SK-N-MC (cell line): ENCODE results near the gene FAM81B.

Source experiments
- DNase-seq: peaks from one replicate; pipeline ENCODE4 v3.0.0-alpha.2; 2011; ENCODE audit warnings: low read depth, low spot score
- H3K27ac ChIP-seq: fragments of 200-600 bp; sonication (generic); 2 replicates; pipeline ENCODE4 v1.5.1; 2016; ENCODE audit warnings: mixed run types
- H3K36me3 ChIP-seq: fragments of 200-600 bp; sonication (generic); 2 replicates; pipeline ENCODE4 v1.6.1; 2017; ENCODE audit warnings: antibody characterized with exemption, low read length, mixed read lengths; ENCODE audit not compliant: insufficient read depth
- H3K4me3 ChIP-seq: fragments of 200-600 bp; sonication (generic); 2 replicates; pipeline ENCODE4 v1.5.1; 2016
- H3K9ac ChIP-seq: fragments of 200-600 bp; sonication (generic); 2 replicates; pipeline ENCODE4 v1.8.0; 2017; ENCODE audit warnings: mixed run types, mixed read lengths; ENCODE audit not compliant: insufficient read length
- H3K9me3 ChIP-seq: fragments of 200-600 bp; sonication (generic); 2 replicates; pipeline ENCODE4 v1.6.1; 2017; ENCODE audit warnings: low read depth, mild to moderate bottlenecking, antibody characterized with exemption, low read length, moderate library complexity, mixed read lengths
- EZH2 ChIP-seq: fragments of 200-600 bp; sonication (generic); IDR thresholded peaks from one replicate; pipeline ENCODE4 v1.6.1; 2017; ENCODE audit warnings: antibody characterized with exemption
- FOXP2 ChIP-seq: optimal IDR thresholded peaks from 2 replicates; pipeline ENCODE3; 2011; ENCODE audit warnings: mild to moderate bottlenecking, moderate library complexity; ENCODE audit not compliant: insufficient read depth; ENCODE audit errors: extremely low read length, control extremely low read depth
- POLR2AphosphoS5 ChIP-seq: IDR thresholded peaks from 2 replicates; pipeline ENCODE4 v1.6.1; 2012; ENCODE audit warnings: mild to moderate bottlenecking, low read depth, low read length, borderline replicate concordance

FAM81B gene

DNA sequence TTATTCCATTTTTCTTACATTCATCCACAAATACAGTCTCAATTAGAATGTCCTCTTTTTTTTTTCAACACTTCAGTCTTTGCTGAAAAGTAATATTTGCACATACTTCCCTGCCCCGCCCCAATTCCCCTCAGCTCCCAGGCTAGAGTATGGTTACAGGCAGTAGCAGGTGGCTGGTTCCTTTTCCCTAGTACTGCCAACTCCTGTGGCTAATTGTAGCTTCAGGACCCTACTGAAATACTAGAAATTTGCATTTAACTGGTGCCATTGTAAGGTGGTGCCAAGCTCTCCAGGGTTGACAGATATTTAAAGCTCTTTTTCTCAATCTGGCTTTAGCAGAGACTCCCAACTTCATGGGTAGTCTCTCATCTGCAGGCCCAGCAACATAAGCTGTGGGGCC lies 80.3 kb downstream of the FAM81B start:
- H3K4me3 ChIP-seq = no peak overlapping the region
- no peak for DNase-seq
- H3K9me3 ChIP-seq = no peaks in the 10 kb centered on the region
- H3K9ac ChIP-seq = no peak overlapping the region
- TF ChIP-seq EZH2 = no peak
- TF ChIP-seq FOXP2 = no peak
- TF ChIP-seq POLR2AphosphoS5 = no peak
- H3K27ac ChIP-seq = no peak overlapping the region
- H3K36me3 ChIP-seq = peaks cover 38% of the 10 kb centered on the region

DNA sequence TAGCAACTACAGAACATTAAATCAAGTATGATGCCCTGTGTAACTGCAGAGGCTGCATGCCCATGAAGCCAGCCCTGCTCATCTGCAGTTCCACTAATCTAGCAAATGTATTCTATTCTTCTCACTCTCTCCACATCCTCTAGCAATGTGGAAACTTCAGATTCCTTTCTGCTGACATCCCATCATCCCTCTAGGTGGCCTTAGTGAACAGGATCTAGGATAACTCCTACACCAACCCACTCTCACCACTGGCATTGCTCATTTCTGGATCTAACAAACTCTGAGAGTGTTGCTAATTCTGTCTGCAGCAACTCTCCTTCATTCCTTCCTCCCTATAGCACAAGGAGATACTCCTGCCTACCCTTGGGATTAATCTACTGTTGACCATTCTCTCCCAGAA lies 80.8 kb downstream of the FAM81B start:
- DNase-seq = no peak
- Histone ChIP-seq H3K36me3 (peaks cover 40% of the 10 kb centered on the region), H3K9me3 (no peaks in the 10 kb centered on the region), H3K27ac (no peak overlapping the region), H3K4me3 (no peak overlapping the region), H3K9ac (no peak overlapping the region)
- no peak for TF ChIP-seq EZH2
- no peak for TF ChIP-seq FOXP2
- TF ChIP-seq POLR2AphosphoS5 = no peak

DNA sequence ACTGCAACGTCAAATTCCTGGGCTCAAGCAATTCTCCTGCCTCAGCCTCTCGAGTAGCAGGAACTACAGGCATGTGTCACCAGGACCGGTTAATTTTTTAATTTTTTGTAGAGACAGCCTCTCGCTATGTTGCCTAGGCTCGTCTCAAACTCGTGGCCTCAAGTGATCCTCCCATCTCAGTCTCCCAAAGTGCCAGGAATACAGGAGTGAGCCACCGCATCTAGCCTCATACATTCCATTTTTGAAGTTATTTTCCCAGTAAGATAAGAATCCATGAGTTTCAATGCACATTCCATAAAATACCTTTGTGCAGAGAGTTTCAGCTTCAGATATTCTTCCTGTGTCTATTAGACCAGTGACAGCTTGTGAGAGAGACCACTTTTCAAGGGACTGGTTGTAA lies 93.3 kb downstream of the FAM81B start:
- Histone ChIP-seq H3K27ac (no peak overlapping the region), H3K9ac (no peak overlapping the region), H3K9me3 (peaks cover 8% of the 10 kb centered on the region), H3K36me3 (peaks cover 93% of the 10 kb centered on the region), H3K4me3 (no peak overlapping the region)
- no peak for DNase-seq
- TF ChIP-seq FOXP2 = no peak
- TF ChIP-seq POLR2AphosphoS5 = no peak
- TF ChIP-seq EZH2 = no peak

DNA sequence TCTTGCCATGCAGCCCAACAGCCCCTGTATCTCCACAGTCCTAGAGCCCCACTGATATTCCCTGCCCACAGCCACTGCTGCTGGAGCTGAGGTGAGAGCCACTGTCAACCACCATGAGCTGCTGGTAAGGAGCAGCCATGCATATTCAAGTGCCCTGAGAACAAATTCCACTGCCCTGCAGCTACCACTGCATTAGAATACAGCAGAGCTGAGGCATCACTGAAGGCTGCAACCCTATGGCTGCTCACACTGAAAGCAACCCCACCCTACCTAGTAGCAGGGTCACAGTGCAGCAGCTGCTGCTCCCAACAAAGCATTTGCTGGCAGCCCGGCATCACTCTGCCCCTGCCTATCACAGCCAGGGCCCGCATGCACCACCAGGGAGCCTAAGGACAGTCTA lies 95.0 kb downstream of the FAM81B start:
- Histone ChIP-seq H3K27ac (no peak overlapping the region), H3K36me3 (peaks cover 91% of the 10 kb centered on the region), H3K9ac (no peak overlapping the region), H3K4me3 (no peak overlapping the region), H3K9me3 (peaks cover 8% of the 10 kb centered on the region)
- DNase-seq = no peak
- TF ChIP-seq EZH2 (no peak), FOXP2 (no peak), POLR2AphosphoS5 (no peak)

DNA sequence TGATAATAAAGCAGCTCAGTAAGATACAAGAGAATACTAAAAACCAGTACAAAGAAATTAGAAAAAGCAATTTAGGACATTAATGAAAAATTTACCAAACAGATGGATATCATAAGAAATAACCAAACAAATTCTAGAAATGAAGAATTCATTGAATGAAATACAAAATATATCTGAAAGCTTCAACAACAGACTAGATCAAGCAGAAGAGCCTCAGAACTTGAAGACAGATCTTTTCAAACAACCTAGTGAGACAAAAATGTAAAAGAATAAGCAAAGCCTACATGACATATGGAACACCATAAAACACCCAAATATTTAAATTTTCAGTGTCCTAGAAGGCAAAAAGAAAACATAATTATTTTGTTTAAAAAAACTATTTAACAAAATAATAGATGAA lies 96.7 kb downstream of the FAM81B start:
- Histone ChIP-seq H3K27ac (no peak overlapping the region), H3K4me3 (no peak overlapping the region), H3K36me3 (peaks cover 87% of the 10 kb centered on the region), H3K9ac (no peak overlapping the region), H3K9me3 (peaks cover 6% of the 10 kb centered on the region; the same call in 1 of the 2 replicates)
- no peak for DNase-seq
- no peak for TF ChIP-seq POLR2AphosphoS5
- TF ChIP-seq EZH2 = no peak
- TF ChIP-seq FOXP2 = no peak
